ENCODE results near the gene PSMD3. TPM values are rescaled to one million over a fixed set of nuclear protein-coding genes. Genes with fewer than 3 reads are reported as not detected.

PSMD3 gene
- total and polyA plus RNA-seq, 5 donors from 2014 or later, result 47.9 to 62.4 (median 50.0) TPM

- H3K4me3 ChIP-seq (ENCODE audit: low read depth, low read length), result no peak overlapping the region
- Mint-ChIP-seq H3K4me3 (peak overlapping the region; percentile 27 to 56 (median 46)), H3K27ac (peak overlapping the region; percentile 70 to 99 (median 87)), H3K27me3 (peaks cover 9% of the 10 kb centered on the region), H3K9me3 (peaks cover 0 to 3% (median 0%) of the 10 kb centered on the region in 7 donors), H3K4me1 (peaks cover 9 to 44% (median 27%) of the 10 kb centered on the region in 4 donors), H3K36me3 (peaks cover 3% of the 10 kb centered on the region)
- peak; percentile 90 to 93 for ATAC-seq (ENCODE audit: low read depth in 2 of 2)
- H3K9me3 ChIP-seq (ENCODE audit: control insufficient read depth in 2 of 2, low read length in 2 of 2), result no peaks in the 10 kb centered on the region
- no peaks in the 10 kb centered on the region for H3K36me3 ChIP-seq (ENCODE audit: control insufficient read depth, insufficient read depth, low read length)
- H3K4me1 ChIP-seq (ENCODE audit: control insufficient read depth, insufficient read depth, low read length, poor library complexity, severe bottlenecking), result peaks cover 22% of the 10 kb centered on the region
- H3K27ac ChIP-seq (ENCODE audit: insufficient read depth, low read length, poor library complexity, severe bottlenecking), result peak overlapping the region; percentile 39
- no peaks in the 10 kb centered on the region for H3K27me3 ChIP-seq (ENCODE audit: control insufficient read depth, insufficient read depth, low read length)
- peak in 1 of 3 donors; percentile 84 for DNase-seq
These were observed 16.8 kb upstream of the PSMD3 start for GRCh38 chr17:39963829-39964228.

DNA sequence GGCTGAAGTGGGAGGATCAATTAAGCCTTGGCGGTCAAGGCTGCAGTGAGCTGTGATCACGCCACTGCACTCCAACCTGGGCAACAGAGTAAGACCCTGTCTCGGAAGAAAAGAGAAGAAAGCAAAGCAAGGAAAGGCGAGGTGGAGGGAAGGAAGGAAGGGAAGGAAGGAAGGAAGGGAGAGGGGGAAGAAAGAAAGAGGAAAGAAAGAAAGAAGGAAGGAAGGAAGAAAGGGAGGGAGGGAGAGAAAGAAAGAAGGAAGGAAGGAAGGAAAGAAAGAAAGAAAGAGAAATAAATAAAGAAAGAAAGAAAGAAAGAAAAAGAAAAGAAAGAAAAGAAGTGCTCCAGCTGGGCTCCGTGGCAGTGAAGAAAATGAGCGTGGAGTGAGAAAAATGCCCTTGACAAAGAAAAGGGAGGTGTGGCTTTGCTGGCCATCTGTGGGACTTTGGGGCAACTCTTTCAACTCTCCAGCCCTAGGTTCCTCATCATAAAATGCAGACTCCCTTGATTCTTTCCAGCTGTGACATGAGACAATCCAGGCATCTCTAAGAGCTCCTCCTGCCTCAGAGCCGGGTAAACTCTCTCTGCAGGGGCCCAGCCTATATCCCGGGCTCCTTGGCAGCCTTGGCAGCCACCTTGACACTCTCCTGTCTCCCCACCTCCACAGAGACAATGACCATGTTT is 15.4 kb upstream of the PSMD3 start:
- Histone ChIP-seq H3K4me1 (ENCODE audit: control insufficient read depth, insufficient read depth, low read length, poor library complexity, severe bottlenecking) (peaks cover 17% of the 10 kb centered on the region), H3K36me3 (ENCODE audit: control insufficient read depth, insufficient read depth, low read length) (no peaks in the 10 kb centered on the region), H3K9me3 (ENCODE audit: control insufficient read depth in 2 of 2, low read length in 2 of 2) (no peaks in the 10 kb centered on the region), H3K27ac (ENCODE audit: insufficient read depth, low read length, poor library complexity, severe bottlenecking) (no peak overlapping the region), H3K4me3 (ENCODE audit: low read depth, low read length) (no peak overlapping the region), H3K27me3 (ENCODE audit: control insufficient read depth, insufficient read depth, low read length) (no peaks in the 10 kb centered on the region)
- Mint-ChIP-seq H3K4me1 (peaks cover 5 to 39% (median 23%) of the 10 kb centered on the region in 4 donors), H3K27ac (peak overlapping the region in 2 of 3 donors; percentile 67 to 82), H3K36me3 (peaks cover 3% of the 10 kb centered on the region), H3K27me3 (peaks cover 17% of the 10 kb centered on the region), H3K9me3 (peaks cover 0 to 3% (median 0%) of the 10 kb centered on the region in 7 donors), H3K4me3 (no peak overlapping the region)
- DNase-seq, result no peak
- ATAC-seq (ENCODE audit: low read depth in 2 of 2), result no peak

DNA sequence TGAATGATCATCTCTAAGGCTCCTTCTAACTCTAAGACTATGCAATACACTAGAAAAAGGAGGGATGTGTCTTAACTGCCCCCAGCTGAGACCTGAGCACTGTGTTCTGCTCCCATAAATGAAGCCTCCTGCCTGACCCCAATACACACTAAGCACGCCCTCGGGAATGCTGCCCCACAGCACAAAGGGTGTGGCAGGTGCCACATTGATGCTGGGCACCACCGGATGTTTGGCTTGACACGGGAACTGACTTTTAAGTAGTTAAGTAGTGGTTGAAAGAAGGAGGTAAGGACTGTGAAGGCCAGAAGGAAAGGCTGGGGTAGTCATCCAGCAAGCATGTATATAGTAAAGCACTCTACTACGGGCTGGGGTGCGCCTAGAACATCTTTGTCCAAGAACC is 13.8 kb upstream of the PSMD3 start:
- ATAC-seq (ENCODE audit: low read depth in 2 of 2) (no peak), DNase-seq (no peak)
- Mint-ChIP-seq H3K4me1 (peaks cover 5 to 27% (median 20%) of the 10 kb centered on the region in 4 donors), H3K4me3 (no peak overlapping the region), H3K27ac (peak overlapping the region in 2 of 3 donors; percentile 60 to 61), H3K27me3 (peaks cover 24% of the 10 kb centered on the region), H3K9me3 (peaks cover 0 to 3% (median 0%) of the 10 kb centered on the region in 7 donors), H3K36me3 (peaks cover 18% of the 10 kb centered on the region)
- Histone ChIP-seq H3K9me3 (ENCODE audit: control insufficient read depth in 2 of 2, low read length in 2 of 2) (no peaks in the 10 kb centered on the region), H3K4me3 (ENCODE audit: low read depth, low read length) (no peak overlapping the region), H3K27ac (ENCODE audit: insufficient read depth, low read length, poor library complexity, severe bottlenecking) (no peak overlapping the region), H3K27me3 (ENCODE audit: control insufficient read depth, insufficient read depth, low read length) (no peaks in the 10 kb centered on the region), H3K36me3 (ENCODE audit: control insufficient read depth, insufficient read depth, low read length) (no peaks in the 10 kb centered on the region), H3K4me1 (ENCODE audit: control insufficient read depth, insufficient read depth, low read length, poor library complexity, severe bottlenecking) (peaks cover 17% of the 10 kb centered on the region)

DNA sequence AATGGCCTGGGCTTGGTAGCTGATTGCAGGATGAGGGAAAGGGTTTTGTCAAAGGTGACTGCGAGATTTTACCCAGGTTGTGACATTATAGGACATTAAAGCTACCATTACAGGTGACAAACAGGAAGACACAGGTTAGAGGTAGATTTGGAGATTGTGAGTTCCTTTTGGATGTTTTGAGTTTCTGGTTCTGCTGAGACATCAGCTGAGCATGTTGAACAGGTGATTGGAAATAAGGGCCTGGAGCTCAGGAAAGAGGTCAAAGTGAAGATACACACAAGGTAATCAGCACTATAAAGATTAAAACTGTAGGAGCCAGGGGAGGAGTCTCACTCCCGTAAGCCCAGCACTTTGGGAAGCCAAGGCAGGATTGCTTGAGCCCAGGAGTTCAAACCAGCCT is 11.8 kb upstream of the PSMD3 start:
- Histone ChIP-seq H3K27me3 (ENCODE audit: control insufficient read depth, insufficient read depth, low read length) (no peaks in the 10 kb centered on the region), H3K36me3 (ENCODE audit: control insufficient read depth, insufficient read depth, low read length) (no peaks in the 10 kb centered on the region), H3K27ac (ENCODE audit: insufficient read depth, low read length, poor library complexity, severe bottlenecking) (no peak overlapping the region), H3K4me1 (ENCODE audit: control insufficient read depth, insufficient read depth, low read length, poor library complexity, severe bottlenecking) (peaks cover 3% of the 10 kb centered on the region), H3K9me3 (ENCODE audit: control insufficient read depth in 2 of 2, low read length in 2 of 2) (no peaks in the 10 kb centered on the region), H3K4me3 (ENCODE audit: low read depth, low read length) (no peak overlapping the region)
- Mint-ChIP-seq H3K36me3 (peaks cover 18% of the 10 kb centered on the region), H3K27me3 (peaks cover 38% of the 10 kb centered on the region), H3K9me3 (peaks cover 0 to 3% (median 0%) of the 10 kb centered on the region in 7 donors), H3K4me1 (peaks cover 4 to 8% (median 7%) of the 10 kb centered on the region in 4 donors), H3K4me3 (no peak overlapping the region), H3K27ac (no peak overlapping the region)
- DNase-seq (no peak), ATAC-seq (ENCODE audit: low read depth in 2 of 2) (no peak)

- H3K4me1 Mint-ChIP-seq, result peaks cover 0 to 5% (median 2%) of the 10 kb centered on the region in 4 donors
- no peaks in the 10 kb centered on the region for H3K36me3 ChIP-seq (ENCODE audit: control insufficient read depth, insufficient read depth, low read length)
- no peak overlapping the region for H3K27ac Mint-ChIP-seq
These were observed 11.2 kb upstream of the PSMD3 start for GRCh38 chr17:39969375-39969774.

GRCh38 chr17:39970157-39970692 is 10.4 kb upstream of the PSMD3 start:
- H3K4me1 ChIP-seq (ENCODE audit: control insufficient read depth, insufficient read depth, low read length, poor library complexity, severe bottlenecking), result no peaks in the 10 kb centered on the region
- peaks cover 0 to 3% (median 0%) of the 10 kb centered on the region in 7 donors for H3K9me3 Mint-ChIP-seq

More at GRCh38 chr17:39969375-39969774, 11.2 kb upstream of the PSMD3 start:
- peaks cover 18% of the 10 kb centered on the region for H3K36me3 Mint-ChIP-seq
- ATAC-seq (ENCODE audit: low read depth in 2 of 2), result no peak
- no peaks in the 10 kb centered on the region for H3K4me1 ChIP-seq (ENCODE audit: control insufficient read depth, insufficient read depth, low read length, poor library complexity, severe bottlenecking)
- H3K4me3 ChIP-seq (ENCODE audit: low read depth, low read length), result no peak overlapping the region
- H3K27me3 Mint-ChIP-seq, result peaks cover 33% of the 10 kb centered on the region
- no peak for DNase-seq
- no peak overlapping the region for H3K4me3 Mint-ChIP-seq
- H3K9me3 ChIP-seq (ENCODE audit: control insufficient read depth in 2 of 2, low read length in 2 of 2), result no peaks in the 10 kb centered on the region
- H3K27ac ChIP-seq (ENCODE audit: insufficient read depth, low read length, poor library complexity, severe bottlenecking), result no peak overlapping the region
- H3K27me3 ChIP-seq (ENCODE audit: control insufficient read depth, insufficient read depth, low read length), result no peaks in the 10 kb centered on the region
- H3K9me3 Mint-ChIP-seq, result peaks cover 0 to 3% (median 0%) of the 10 kb centered on the region in 7 donors

DNA sequence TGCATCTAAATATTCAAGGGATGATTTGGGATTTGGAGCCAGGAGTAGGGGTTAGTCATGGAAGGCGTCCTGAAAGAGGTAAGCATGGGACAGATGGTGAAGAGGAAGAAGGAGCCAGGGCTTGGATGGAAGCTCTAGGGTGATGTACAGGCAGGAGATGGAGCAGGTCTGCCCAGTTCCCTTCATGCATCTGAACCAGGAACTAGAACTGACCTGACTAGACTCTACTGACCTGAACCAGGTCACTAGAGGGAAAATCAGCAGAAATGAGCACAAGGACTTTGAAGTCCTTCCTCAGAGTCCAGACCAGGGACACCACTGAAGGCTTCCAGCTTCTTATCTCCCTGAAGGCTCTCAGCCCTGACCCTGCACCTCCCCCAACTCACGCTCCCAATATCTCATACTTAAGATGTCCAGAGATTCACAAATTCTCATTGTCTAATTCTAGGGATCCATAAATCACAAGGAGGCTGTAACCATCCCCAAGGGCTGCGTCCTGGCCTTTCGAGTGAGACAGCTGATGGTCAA is 9.5 kb upstream of the PSMD3 start:
- no peaks in the 10 kb centered on the region for H3K27me3 ChIP-seq (ENCODE audit: control insufficient read depth, insufficient read depth, low read length)
- peaks cover 0 to 5% (median 2%) of the 10 kb centered on the region in 4 donors for H3K4me1 Mint-ChIP-seq
- H3K36me3 Mint-ChIP-seq, result peaks cover 18% of the 10 kb centered on the region
- no peak overlapping the region for H3K4me3 ChIP-seq (ENCODE audit: low read depth, low read length)
- peaks cover 0 to 3% (median 0%) of the 10 kb centered on the region in 7 donors for H3K9me3 Mint-ChIP-seq
- H3K4me1 ChIP-seq (ENCODE audit: control insufficient read depth, insufficient read depth, low read length, poor library complexity, severe bottlenecking), result no peaks in the 10 kb centered on the region
- no peaks in the 10 kb centered on the region for H3K9me3 ChIP-seq (ENCODE audit: control insufficient read depth in 2 of 2, low read length in 2 of 2)
- H3K27ac Mint-ChIP-seq, result no peak overlapping the region
- no peak for DNase-seq
- H3K36me3 ChIP-seq (ENCODE audit: control insufficient read depth, insufficient read depth, low read length), result no peaks in the 10 kb centered on the region
- ATAC-seq (ENCODE audit: low read depth in 2 of 2), result no peak
- peaks cover 33% of the 10 kb centered on the region for H3K27me3 Mint-ChIP-seq
- H3K27ac ChIP-seq (ENCODE audit: insufficient read depth, low read length, poor library complexity, severe bottlenecking), result no peak overlapping the region
- H3K4me3 Mint-ChIP-seq, result no peak overlapping the region

More at GRCh38 chr17:39970157-39970692, 10.4 kb upstream of the PSMD3 start:
- H3K9me3 ChIP-seq (ENCODE audit: control insufficient read depth in 2 of 2, low read length in 2 of 2), result no peaks in the 10 kb centered on the region
- no peaks in the 10 kb centered on the region for H3K36me3 ChIP-seq (ENCODE audit: control insufficient read depth, insufficient read depth, low read length)
- ATAC-seq (ENCODE audit: low read depth in 2 of 2) (no peak), DNase-seq (no peak)
- Mint-ChIP-seq H3K27me3 (peaks cover 33% of the 10 kb centered on the region), H3K4me3 (no peak overlapping the region), H3K36me3 (peaks cover 18% of the 10 kb centered on the region), H3K27ac (no peak overlapping the region), H3K4me1 (peaks cover 0 to 5% (median 2%) of the 10 kb centered on the region in 4 donors)
- H3K4me3 ChIP-seq (ENCODE audit: low read depth, low read length), result no peak overlapping the region
- no peaks in the 10 kb centered on the region for H3K27me3 ChIP-seq (ENCODE audit: control insufficient read depth, insufficient read depth, low read length)
- no peak overlapping the region for H3K27ac ChIP-seq (ENCODE audit: insufficient read depth, low read length, poor library complexity, severe bottlenecking)
